K562 (cell line): ENCODE data around the gene CD48. TPM values are rescaled to one million over a fixed set of nuclear protein-coding genes. Genes with fewer than 3 reads are reported as not detected.

Source experiments
- ARID1B ChIP-seq: fragments of 450-650 bp; IDR thresholded peaks from 2 replicates; pipeline ENCODE4 v1.6.1; 2016; ENCODE audit warnings: antibody characterized with exemption, mild to moderate bottlenecking, inconsistent platforms
- ELF2 ChIP-seq: fragments of 250-450 bp; sonication (Bioruptor Pico); IDR thresholded peaks from 2 replicates; pipeline ENCODE4 v1.5.0; 2021; ENCODE audit warnings: mild to moderate bottlenecking
- GTF2E2 ChIP-seq: fragments of 200-800 bp; sonication (Bioruptor generic); IDR thresholded peaks from 2 replicates; pipeline ENCODE4 v1.6.1; 2016; ENCODE audit warnings: missing genetic modification characterization, missing compliant biosample characterization
- HDAC8 ChIP-seq: fragments of 450-650 bp; IDR thresholded peaks from 2 replicates; pipeline ENCODE4 v1.6.1; 2016; ENCODE audit warnings: mild to moderate bottlenecking, missing genetic modification characterization, moderate library complexity, missing compliant biosample characterization
- HOXB6 ChIP-seq: fragments of 250-450 bp; sonication (Bioruptor Pico); IDR thresholded peaks from 2 replicates; pipeline ENCODE4 v1.5.1; 2022; ENCODE audit warnings: mild to moderate bottlenecking, borderline replicate concordance
- JUN ChIP-seq, 2 experiments: sonication (generic) in 1 of 2; formaldehyde crosslinking in 1 of 2; IDR thresholded peaks; 2 replicates each; pipeline versions ENCODE4 v1.6.1 to v1.8.0; 2012 to 2022; ENCODE audit warnings: borderline replicate concordance in 2 of 2, mild to moderate bottlenecking in 2 of 2, improper control_type of control experiment in 1 of 2, low read depth in 1 of 2, low read length in 1 of 2, missing genetic modification reagents in 1 of 2
- MGA ChIP-seq: fragments of 450-650 bp; IDR thresholded peaks from 2 replicates; pipeline ENCODE4 v1.6.1; 2016; ENCODE audit warnings: mild to moderate bottlenecking, moderate library complexity
- POLR2A ChIP-seq: fragments of 450-650 bp; conservative IDR thresholded peaks from 2 replicates; pipeline ENCODE4 v1.6.1; 2016
- POLR2H ChIP-seq: IDR thresholded peaks from 2 replicates; pipeline ENCODE4 v1.6.1; 2016; ENCODE audit warnings: missing genetic modification characterization, low read depth, mild to moderate bottlenecking, control low read depth, missing compliant biosample characterization, moderate library complexity
- RBFOX2 ChIP-seq: fragments of 200-400 bp; formaldehyde crosslinking; IDR thresholded peaks from 2 replicates; pipeline ENCODE4 v1.6.1; 2017; ENCODE audit warnings: low read depth, mild to moderate bottlenecking, low read length, moderate library complexity
- SMARCC2 ChIP-seq: fragments of 450-650 bp; IDR thresholded peaks from 2 replicates; pipeline ENCODE4 v1.6.1; 2017; ENCODE audit warnings: antibody characterized with exemption, moderate library complexity, mild to moderate bottlenecking, low read depth
- TBL1XR1 ChIP-seq, 2 experiments: IDR thresholded peaks; 2 replicates each; pipeline ENCODE4 v1.6.1; 2012; ENCODE audit warnings: improper control_type of control experiment in 2 of 2, low read length in 2 of 2, mild to moderate bottlenecking in 1 of 2
- TEAD4 ChIP-seq, 2 experiments: sonication (generic) in 1 of 2; formaldehyde crosslinking in 1 of 2; IDR thresholded peaks; 2 replicates each; pipeline versions ENCODE4 v1.6.1 to v1.8.0; 2012 to 2022; ENCODE audit warnings: borderline replicate concordance in 1 of 2, inconsistent platforms in 1 of 2, low read length in 1 of 2, mild to moderate bottlenecking in 1 of 2, missing genetic modification reagents in 1 of 2
- ZNF766 ChIP-seq: fragments of 200-800 bp; sonication (Bioruptor generic); conservative IDR thresholded peaks from 2 replicates; pipeline ENCODE4 v1.6.1; 2016; ENCODE audit warnings: missing genetic modification characterization, missing compliant biosample characterization
- polyA plus RNA-seq, 8 experiments: library from polyadenylated mRNA; depleted of rRNA in 4 of 8; stranded (reverse) in 5 of 8; unstranded in 3 of 8; fragments of >200 nt; fragmentation: Nextera tagmentation in 2 of 8; fragmentation: Illumina TruSeq in 1 of 8; extraction: Ambion mirVana in 2 of 8; extraction: Trizol in 1 of 8; gene quantifications; 2 replicates each; pipeline versions ENCODE4 v1.2.1 to v1.2.3, GENCODE V29; 2011 to 2014; ENCODE audit warnings: inconsistent platforms in 1 of 8, missing spikeins in 1 of 8
- total RNA-seq, 7 experiments: library from RNA; depleted of rRNA in 6 of 7; stranded (reverse); fragments of >200 nt in 6 of 7; fragmentation: Illumina TruSeq in 2 of 7; extraction: Trizol in 2 of 7; gene quantifications; 2 replicates each; pipeline versions ENCODE4 v1.2.1 to v1.2.3, GENCODE V29; 2011 to 2021; ENCODE audit warnings: low replicate concordance in 1 of 7

The CD48 gene
- total and polyA plus RNA-seq, 9 of the 15 experiments (the other 6 are each of a cell fraction or from before 2014, with no cell fraction given) = 0.10 to 0.42 (median 0.29) TPM; not detected in 3

- TF ChIP-seq TEAD4 (IDR thresholded peaks at IDR 0.05; ENCODE audit: low read length) (peak; percentile 71; the same call in 1 of the 2 replicates), TEAD4 (CRISPR knock-in tag; IDR thresholded peaks at IDR 0.05; ENCODE audit: borderline replicate concordance) (no peak), SMARCC2 (peak; percentile 55; the same call in 1 of the 2 replicates), TBL1XR1 (IDR thresholded peaks at IDR 0.05; ENCODE audit: low read length in 2 of 2) (peak in 1 of 2 experiments; percentile 64; a peak in 2 of 4 replicates), HOXB6 (no peak), ELF2 (peak; percentile 80; the same call in 1 of the 2 replicates), JUN (IDR thresholded peaks at IDR 0.05; ENCODE audit: borderline replicate concordance, low read depth, low read length) (0 out of 2 replicates have a peak, but pooled peaks have one; percentile 26), JUN (CRISPR knock-in tag; IDR thresholded peaks at IDR 0.05; ENCODE audit: borderline replicate concordance) (no peak), GTF2E2 (peak; percentile 70), POLR2H (tag) (peak; percentile 76), MGA (peak; percentile 39; the same call in 1 of the 2 replicates), ZNF766 (peak; percentile 28; the same call in 1 of the 2 replicates), HDAC8 (tag) (no peak), POLR2A (peak; percentile 59; the same call in 1 of the 2 replicates), RBFOX2 (peak; percentile 44), ARID1B (peak; percentile 89)
Measured at GRCh38 chr1:160665330-160666078, 46.1 kb downstream of the CD48 start (continued).
